GM21447 (cell line): ENCODE results near the gene RGS9.
A peak's percentile ranks its signal among the peaks of the same experiment; 100 is the strongest.
"Not testable (repeated sequence)": the region's sequence is repeated elsewhere in the genome, so short reads cannot be mapped to it uniquely, and the experiment has no call there.

Experiments used
- ATAC-seq: cut with Tn5 transposase; IDR thresholded peaks from one replicate; pipeline ENCODE4 v1.9.1; 2021; ENCODE audit not compliant: unreplicated experiment

Gene RGS9

DNA sequence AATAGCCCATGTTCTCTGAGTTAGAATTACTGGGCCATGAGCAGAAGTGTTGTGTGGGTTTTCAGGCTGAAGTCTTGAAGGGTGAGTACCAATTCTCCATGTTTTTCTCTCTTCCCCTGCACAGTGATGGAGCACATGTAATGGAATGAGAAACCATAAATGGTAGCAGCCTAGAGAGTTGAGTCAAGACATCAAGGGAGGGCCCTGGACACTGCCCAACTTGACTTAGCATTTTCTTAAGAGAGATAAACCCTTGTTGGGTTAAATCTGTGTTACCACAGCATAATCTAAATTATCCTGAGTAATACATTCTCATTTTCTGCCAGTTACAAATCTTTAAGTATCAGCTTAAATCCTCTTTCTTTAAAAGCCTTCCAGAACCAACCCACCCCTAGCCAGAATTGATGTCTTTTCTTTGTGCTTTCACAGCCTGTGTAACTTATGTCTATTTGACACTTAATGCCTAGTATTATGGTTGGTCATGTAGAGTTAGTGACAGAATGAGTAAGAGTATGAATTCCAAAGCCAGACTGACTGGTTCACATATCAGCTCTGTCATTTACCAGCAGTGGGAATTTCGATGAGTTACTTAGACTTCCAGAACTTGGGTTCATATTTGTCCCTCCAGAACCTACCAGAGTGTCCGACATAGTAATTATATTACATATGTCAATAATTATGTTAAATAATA, 27.0 kb upstream of the RGS9 start:
- no peak for ATAC-seq

DNA sequence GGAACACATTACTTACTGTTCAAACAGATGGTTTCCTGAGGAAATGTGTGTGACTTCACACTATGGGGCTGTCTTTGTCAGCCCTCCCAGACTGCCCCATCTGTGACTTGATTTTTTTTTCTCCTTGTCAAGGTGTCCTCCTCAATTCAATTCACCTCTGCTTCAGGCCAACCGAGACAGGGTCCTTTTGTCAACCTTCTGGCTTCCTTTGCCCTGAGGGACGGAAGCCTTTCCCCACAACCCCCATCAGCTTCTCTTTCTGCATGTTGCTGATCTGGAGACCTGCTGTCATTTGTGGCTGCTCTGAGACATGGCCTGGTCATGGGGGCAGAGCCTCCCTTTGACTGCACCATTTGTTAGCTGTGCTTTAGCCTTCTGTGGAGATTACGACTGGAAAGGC, 21.3 kb upstream of the RGS9 start:
- ATAC-seq: no peak

DNA sequence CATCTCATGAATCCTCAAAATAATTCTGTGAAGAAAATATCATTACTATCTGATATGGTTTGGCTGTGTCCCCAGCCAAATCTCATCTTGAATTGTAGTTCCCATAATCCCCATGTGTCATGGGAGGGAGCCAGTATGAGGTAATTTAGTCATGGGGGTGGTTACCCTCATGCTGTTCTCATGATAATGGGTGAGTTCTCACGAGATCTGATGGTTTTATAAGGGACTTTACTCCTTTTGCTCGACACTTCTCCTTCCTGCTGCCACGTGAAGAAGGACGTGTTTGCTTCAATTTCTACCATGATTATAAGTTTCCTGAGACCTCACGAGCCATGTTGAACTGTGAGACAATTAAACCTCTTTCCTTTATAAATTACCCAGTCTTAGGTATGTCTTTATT, 20.7 kb upstream of the RGS9 start:
- not testable (repeated sequence) for ATAC-seq

- ATAC-seq: no peak
These were observed 19.7 kb upstream of the RGS9 start for GRCh38 chr17:65117384-65118035.

- ATAC-seq: no peak
These were observed 15.8 kb upstream of the RGS9 start for GRCh38 chr17:65121368-65121767.

DNA sequence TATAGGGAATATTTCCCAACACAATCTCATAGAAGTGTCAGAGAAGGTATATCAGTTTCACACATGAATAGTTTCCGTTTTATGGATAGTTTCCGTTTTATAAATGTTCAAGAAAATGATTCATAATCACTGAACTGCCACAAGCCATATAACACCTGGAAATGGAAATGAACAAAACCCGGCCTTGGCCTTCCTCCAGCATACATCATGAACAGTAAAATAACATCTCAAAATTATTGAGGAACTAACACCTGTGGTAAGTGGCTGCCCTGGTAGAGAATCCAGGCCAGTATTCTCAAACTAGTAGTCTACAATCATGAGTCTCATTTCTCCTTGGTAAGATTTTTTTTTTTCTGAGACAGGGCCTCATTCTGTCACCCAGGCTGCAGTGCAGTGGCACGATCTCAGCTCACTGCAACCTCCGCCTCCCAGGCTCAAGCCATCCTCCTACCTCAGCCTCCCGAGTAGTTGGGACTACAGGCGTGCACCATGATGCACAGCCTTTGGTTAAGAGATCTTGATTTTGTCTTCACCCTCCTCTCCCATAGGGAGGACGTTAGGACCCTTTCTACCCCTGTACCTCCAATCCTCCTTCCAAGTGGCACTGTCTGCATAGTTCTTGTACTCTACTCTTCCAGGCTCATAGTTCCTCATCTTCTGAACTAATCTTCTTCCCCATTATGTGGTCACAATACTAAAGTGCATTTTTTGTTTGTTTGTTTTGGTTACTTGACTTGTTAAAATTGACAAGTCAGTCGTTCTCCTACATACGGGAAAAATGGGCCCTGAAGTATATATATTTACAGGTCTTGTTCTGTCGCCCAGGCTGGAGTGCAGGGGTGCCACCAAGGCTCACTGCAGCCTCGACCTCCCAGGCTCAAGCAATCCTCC, 15.0 kb upstream of the RGS9 start:
- ATAC-seq: peak; percentile 48

DNA sequence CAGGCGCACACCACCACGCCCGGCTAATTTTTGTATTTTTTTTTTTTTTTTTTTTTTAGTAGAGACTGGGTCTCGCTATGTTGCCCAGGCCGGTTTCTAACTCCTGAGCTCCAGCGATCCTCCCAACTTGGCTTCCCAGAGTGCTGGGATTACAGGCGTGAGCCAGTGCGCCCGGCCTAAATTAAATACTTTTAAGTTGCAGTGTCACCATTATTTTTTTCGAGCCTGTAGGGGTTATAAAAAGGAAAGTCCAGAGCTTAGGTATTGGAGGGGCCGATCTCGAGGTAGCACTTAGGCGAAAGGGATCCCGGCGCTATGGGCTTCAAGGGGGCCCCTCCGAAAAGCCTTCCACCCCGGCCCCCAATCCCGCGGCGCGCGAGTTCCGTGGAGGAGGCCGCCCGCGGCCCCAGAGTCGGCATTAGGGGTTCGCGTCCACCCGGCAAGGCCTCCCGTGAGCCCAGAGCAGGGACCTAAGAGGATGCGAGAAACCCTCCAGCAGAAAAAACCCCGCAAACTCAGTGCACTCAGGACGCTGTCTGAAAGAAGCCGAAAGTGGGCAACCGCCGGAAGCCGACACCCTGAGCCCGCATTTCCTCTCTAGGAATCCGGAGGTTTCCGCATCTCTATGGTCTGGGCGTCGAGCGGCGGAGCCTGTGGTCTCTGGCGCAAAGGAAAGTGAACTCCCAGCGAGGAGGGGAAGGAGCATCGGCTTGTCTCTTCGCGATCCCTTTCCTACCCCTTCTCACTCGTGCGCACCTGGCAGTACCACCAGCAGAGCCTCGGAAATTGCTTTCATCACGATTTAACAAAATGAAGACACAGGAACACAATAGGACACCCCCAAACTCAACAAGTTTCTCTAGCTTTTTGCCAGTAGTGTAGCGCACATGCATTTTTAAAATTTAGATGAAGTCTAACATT, 14.1 kb upstream of the RGS9 start:
- ATAC-seq: peak; percentile 64

GRCh38 chr17:65123757-65124675, 13.2 kb upstream of the RGS9 start:
- no peak for ATAC-seq

DNA sequence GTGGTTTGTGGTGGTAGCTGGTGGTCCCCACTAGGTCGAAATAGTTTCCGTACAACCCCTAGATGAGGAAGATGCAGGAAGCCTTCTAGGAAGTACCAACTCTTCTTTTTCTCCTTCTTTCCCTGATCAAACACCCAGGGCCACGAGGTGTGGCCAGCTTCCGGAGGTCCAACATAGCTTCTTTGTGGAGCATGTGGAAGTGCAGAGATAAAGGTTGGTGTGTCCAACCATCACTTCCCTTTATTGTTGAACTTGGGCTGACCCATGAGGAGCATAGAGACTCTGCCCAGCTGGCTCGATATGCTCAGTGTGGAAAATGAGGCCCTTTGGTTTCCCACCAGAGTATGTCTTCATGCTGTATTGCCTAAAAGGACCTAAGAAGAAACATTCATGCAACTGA, 6.3 kb upstream of the RGS9 start:
- ATAC-seq: no peak

- no peak for ATAC-seq
These were observed 5.9 kb upstream of the RGS9 start for GRCh38 chr17:65131240-65131639.

GRCh38 chr17:65131946-65132345, 5.2 kb upstream of the RGS9 start:
- ATAC-seq: no peak

GRCh38 chr17:65134035-65134434, 3.1 kb upstream of the RGS9 start:
- no peak for ATAC-seq

- no peak for ATAC-seq
These were observed 2.1 kb downstream of the RGS9 start for GRCh38 chr17:65139101-65139764.

- ATAC-seq: no peak
These were observed 5.1 kb downstream of the RGS9 start for GRCh38 chr17:65142247-65142646.

GRCh38 chr17:65143889-65144604, 6.9 kb downstream of the RGS9 start:
- no peak for ATAC-seq

GRCh38 chr17:65145743-65146142, 8.6 kb downstream of the RGS9 start:
- no peak for ATAC-seq

DNA sequence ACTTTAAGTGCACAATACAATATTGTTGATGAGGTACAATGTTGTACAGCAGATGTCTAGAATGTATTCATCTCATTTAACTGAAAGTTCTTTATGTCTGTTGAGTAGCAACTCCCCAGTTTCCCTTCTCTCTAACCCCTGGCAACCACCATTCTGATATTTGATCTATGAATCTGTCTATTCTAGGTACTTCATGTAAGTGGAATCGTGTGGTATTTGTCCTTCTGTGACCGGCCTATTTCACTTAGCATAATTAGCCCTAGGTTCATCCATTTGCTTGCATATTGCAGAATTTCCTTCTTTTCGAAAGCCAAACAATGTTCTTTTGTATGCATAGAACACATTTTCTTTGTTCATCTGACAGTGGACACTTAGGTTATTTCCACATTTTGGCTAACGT, 10.8 kb downstream of the RGS9 start:
- ATAC-seq: no peak

- ATAC-seq: peak; percentile 90
These were observed 17.8 kb downstream of the RGS9 start for GRCh38 chr17:65154770-65155589.
